OCI-LY3 (cell line): ENCODE results near the gene LENG9.

ENCODE experiments used
- H2AFZ ChIP-seq: fragments of 200-600, 300-600 bp; shearing (Covaris generic); 2 replicates; pipeline ENCODE4 v1.6.0; 2014; ENCODE audit warnings: antibody characterized with exemption, low read depth, low read length
- H3K27ac ChIP-seq: fragments of 200-600, 300-600 bp; sonication (generic); 2 replicates; pipeline ENCODE4 v1.5.1; 2014; ENCODE audit warnings: mild to moderate bottlenecking, low read length, moderate library complexity, mixed read lengths
- H3K27me3 ChIP-seq: fragments of 200-600, 300-600 bp; sonication (generic); 2 replicates; pipeline ENCODE4 v1.6.1; 2014; ENCODE audit warnings: low read depth, low read length, mixed read lengths
- H3K36me3 ChIP-seq: fragments of 200-600, 300-600 bp; sonication (generic); replicated peaks from 2 replicates; pipeline ENCODE3; 2014; ENCODE audit warnings: low read depth, low read length, mixed read lengths
- H3K4me1 ChIP-seq: fragments of 300-600, 200-600 bp; sonication (generic); 2 replicates; pipeline ENCODE4 v1.6.1; 2014; ENCODE audit warnings: low read length, mixed read lengths
- H3K4me2 ChIP-seq: fragments of 200-600, 300-600 bp; sonication (generic); 2 replicates; pipeline ENCODE4 v1.6.1; 2014; ENCODE audit warnings: low read length, mixed read lengths
- H3K4me3 ChIP-seq: fragments of 300-600, 200-600 bp; sonication (generic); 2 replicates; pipeline ENCODE4 v1.5.1; 2014; ENCODE audit warnings: antibody characterized with exemption, mild to moderate bottlenecking, low read length, moderate library complexity
- H3K79me2 ChIP-seq: fragments of 300-600, 200-600 bp; shearing (Covaris generic); 2 replicates; pipeline ENCODE4 v1.6.1; 2014; ENCODE audit warnings: mild to moderate bottlenecking, low read length, mixed read lengths
- H3K9ac ChIP-seq: fragments of 300-600, 200-600 bp; shearing (Covaris generic); 2 replicates; pipeline ENCODE4 v1.6.0; 2014; ENCODE audit warnings: mild to moderate bottlenecking, low read length, moderate library complexity
- H3K9me3 ChIP-seq: fragments of 200-600, 300-600 bp; shearing (Covaris generic); 2 replicates; pipeline ENCODE4 v1.6.1; 2014; ENCODE audit warnings: low read length, mixed read lengths; ENCODE audit not compliant: insufficient read depth
- H4K20me1 ChIP-seq: fragments of 200-600, 300-600 bp; sonication (generic); 2 replicates; pipeline ENCODE4 v1.6.1; 2016; ENCODE audit warnings: low read length, mixed read lengths; ENCODE audit not compliant: insufficient read depth
- EZH2phosphoT487 ChIP-seq: fragments of 200-600 bp; shearing (Covaris generic); IDR thresholded peaks from 2 replicates; pipeline ENCODE4 v1.6.1; 2018; ENCODE audit warnings: antibody characterized with exemption, mixed run types, low read depth
- TF ChIP-seq, protein P1 (sequence below): fragments of 200-600, 300-600 bp; sonication (generic); IDR thresholded peaks from 2 replicates; pipeline ENCODE4 v1.5.1; 2014; ENCODE audit warnings: antibody characterized with exemption, low read length, low read depth

The LENG9 gene

GRCh38 chr19:54455786-54456422, 7.7 kb downstream of the LENG9 start:
- Histone ChIP-seq H3K4me2 (no peak overlapping the region), H2AFZ (no peak overlapping the region), H3K36me3 (peaks cover 90% of the 10 kb centered on the region), H3K79me2 (peaks cover 49% of the 10 kb centered on the region), H4K20me1 (peaks cover 58% of the 10 kb centered on the region), H3K27me3 (no peaks in the 10 kb centered on the region), H3K4me3 (no peak overlapping the region), H3K4me1 (peaks cover 4% of the 10 kb centered on the region), H3K9me3 (no peaks in the 10 kb centered on the region), H3K9ac (no peak overlapping the region), H3K27ac (no peak overlapping the region)
- TF ChIP-seq, protein P1, sequence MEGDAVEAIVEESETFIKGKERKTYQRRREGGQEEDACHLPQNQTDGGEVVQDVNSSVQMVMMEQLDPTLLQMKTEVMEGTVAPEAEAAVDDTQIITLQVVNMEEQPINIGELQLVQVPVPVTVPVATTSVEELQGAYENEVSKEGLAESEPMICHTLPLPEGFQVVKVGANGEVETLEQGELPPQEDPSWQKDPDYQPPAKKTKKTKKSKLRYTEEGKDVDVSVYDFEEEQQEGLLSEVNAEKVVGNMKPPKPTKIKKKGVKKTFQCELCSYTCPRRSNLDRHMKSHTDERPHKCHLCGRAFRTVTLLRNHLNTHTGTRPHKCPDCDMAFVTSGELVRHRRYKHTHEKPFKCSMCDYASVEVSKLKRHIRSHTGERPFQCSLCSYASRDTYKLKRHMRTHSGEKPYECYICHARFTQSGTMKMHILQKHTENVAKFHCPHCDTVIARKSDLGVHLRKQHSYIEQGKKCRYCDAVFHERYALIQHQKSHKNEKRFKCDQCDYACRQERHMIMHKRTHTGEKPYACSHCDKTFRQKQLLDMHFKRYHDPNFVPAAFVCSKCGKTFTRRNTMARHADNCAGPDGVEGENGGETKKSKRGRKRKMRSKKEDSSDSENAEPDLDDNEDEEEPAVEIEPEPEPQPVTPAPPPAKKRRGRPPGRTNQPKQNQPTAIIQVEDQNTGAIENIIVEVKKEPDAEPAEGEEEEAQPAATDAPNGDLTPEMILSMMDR = no peak
- no peak for TF ChIP-seq EZH2phosphoT487

DNA sequence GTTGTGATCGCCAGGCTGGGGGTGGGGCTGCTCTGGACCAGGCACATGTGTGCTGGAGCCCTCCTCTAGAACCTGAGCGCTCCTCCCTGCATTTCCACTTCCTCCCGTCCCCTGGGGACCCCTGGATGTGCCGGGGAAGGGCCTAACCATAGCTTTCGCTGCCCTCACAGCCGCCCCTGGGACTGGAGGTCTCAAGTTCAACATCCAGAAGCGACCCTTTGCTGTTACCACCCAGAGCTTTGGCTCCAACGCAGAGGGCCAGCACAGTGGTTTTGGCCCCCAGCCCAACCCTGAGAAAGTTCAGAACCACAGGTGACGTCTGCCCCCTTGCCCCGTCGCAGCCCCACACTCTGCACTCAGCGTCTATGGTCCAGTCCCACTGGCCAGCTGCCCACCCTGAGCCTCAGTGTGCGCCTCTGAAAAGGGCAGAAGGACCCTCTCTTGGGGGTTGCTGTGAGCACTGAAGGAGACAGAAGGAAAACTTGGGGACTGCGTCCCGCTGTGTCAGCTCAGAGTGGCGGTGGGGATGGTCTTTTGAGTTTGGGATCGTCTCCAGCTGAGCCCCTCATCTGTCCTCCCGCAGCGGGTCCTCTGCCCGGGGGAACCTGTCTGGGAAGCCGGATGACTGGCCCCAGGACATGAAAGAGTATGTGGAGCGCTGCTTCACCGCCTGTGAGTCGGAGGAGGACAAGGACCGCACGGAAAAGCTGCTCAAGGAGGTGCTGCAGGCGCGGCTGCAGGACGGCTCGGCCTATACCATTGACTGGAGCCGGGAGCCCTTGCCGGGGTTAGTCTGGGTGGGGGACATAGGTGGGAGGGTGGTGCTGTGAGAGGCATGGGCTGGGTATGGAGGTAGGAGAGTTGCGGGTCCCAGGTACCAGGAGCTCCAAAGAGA, 8.6 kb downstream of the LENG9 start:
- peaks cover 87% of the 10 kb centered on the region for H3K36me3 ChIP-seq
- H3K9ac ChIP-seq = no peak overlapping the region
- H3K4me1 ChIP-seq = peaks cover 12% of the 10 kb centered on the region
- H3K4me2 ChIP-seq = no peak overlapping the region
- H3K4me3 ChIP-seq = no peak overlapping the region
- no peak overlapping the region for H2AFZ ChIP-seq
- H3K9me3 ChIP-seq = no peaks in the 10 kb centered on the region
- no peaks in the 10 kb centered on the region for H3K27me3 ChIP-seq
- peaks cover 58% of the 10 kb centered on the region for H3K79me2 ChIP-seq
- peaks cover 64% of the 10 kb centered on the region for H4K20me1 ChIP-seq
- TF ChIP-seq, protein P1 = no peak
- no peak overlapping the region for H3K27ac ChIP-seq

DNA sequence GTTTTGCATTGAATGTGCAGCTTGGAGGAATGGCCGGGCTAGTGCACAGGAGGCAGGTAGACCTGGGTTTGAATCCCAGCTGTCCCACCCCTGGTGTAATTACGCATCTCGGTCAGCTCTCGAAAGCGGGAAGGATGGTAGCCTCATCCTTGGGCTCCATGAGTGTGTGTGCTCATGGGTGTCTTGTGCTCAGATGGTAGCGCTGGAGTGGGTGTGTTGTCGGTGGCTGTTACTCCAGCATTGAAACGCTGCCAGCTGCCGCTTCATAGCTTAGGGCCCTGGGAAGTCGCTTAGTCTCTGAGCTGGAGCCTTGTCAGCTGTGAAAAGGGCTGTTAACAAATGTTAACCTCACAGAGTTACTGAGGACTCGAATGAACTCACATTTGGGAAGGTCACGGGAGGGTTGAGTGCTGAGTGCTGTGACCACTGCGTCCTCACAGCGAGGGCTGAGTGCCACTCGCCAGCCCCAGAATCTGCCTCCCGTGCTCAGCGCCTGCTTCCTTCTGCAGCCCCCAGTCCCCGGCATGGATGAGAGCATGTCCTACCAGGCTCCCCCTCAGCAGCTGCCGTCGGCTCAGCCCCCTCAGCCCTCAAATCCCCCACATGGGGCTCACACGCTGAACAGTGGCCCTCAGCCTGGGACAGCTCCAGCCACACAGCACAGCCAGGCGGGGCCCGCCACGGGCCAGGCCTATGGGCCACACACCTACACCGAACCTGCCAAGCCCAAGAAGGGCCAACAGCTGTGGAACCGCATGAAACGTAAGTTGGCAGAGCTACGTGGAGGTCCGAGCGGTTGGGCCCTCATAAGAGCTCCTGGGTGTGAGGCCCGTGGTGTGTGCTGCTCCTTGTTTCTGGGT, 9.4 kb downstream of the LENG9 start:
- TF ChIP-seq, protein P1 = no peak
- TF ChIP-seq EZH2phosphoT487 = no peak
- peaks cover 66% of the 10 kb centered on the region for H3K79me2 ChIP-seq
- no peaks in the 10 kb centered on the region for H3K27me3 ChIP-seq
- H3K4me3 ChIP-seq = no peak overlapping the region
- no peak overlapping the region for H3K27ac ChIP-seq
- H3K9ac ChIP-seq = no peak overlapping the region
- H3K9me3 ChIP-seq = no peaks in the 10 kb centered on the region
- H3K4me2 ChIP-seq = no peak overlapping the region
- no peak overlapping the region for H2AFZ ChIP-seq
- H3K36me3 ChIP-seq = peaks cover 81% of the 10 kb centered on the region
- H3K4me1 ChIP-seq = peaks cover 13% of the 10 kb centered on the region
- peaks cover 63% of the 10 kb centered on the region for H4K20me1 ChIP-seq

DNA sequence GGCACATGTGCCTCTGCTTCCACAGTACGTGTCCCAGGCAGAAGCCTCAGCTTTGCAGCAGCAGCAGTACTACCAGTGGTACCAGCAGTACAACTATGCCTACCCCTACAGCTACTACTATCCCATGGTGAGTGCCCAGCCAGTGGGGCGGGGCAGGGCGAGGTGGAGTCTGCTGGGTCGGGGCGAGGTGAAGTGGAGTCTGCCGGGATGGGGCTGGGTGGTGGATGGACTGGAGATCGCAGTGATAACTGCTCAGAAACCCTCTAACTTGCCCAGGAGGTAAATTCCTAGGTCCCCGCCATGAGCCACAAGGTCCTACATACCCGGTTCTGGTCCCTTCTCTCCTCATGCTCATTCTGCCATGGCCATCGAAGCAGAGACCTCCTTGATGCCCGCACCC, 11.0 kb downstream of the LENG9 start:
- Histone ChIP-seq H3K9me3 (no peaks in the 10 kb centered on the region), H2AFZ (no peak overlapping the region), H3K27ac (no peak overlapping the region), H3K79me2 (peaks cover 65% of the 10 kb centered on the region), H3K4me2 (no peak overlapping the region), H3K36me3 (peaks cover 66% of the 10 kb centered on the region), H3K9ac (no peak overlapping the region), H3K4me1 (peaks cover 14% of the 10 kb centered on the region), H4K20me1 (peaks cover 56% of the 10 kb centered on the region), H3K27me3 (no peaks in the 10 kb centered on the region), H3K4me3 (no peak overlapping the region)
- TF ChIP-seq EZH2phosphoT487 = no peak
